Gastroesophageal sphincter (tissue), 4 donors: ENCODE measurements around the gene BMPR2. TPM values are rescaled to one million over a fixed set of nuclear protein-coding genes. Genes with fewer than 3 reads are reported as not detected.
"Not testable (repeated sequence)": the region's sequence is repeated elsewhere in the genome, so short reads cannot be mapped to it uniquely, and the experiment has no call there.

Experiments
- ATAC-seq: fragments of 150-250 bp; one replicate; pipeline ENCODE4 v1.9.1; 2016; ENCODE audit warnings: mild to moderate bottlenecking, moderate library complexity
- H3K27ac ChIP-seq, 4 donors: fragments of 200-600 bp; sonication (generic) in 3 of 4; 1 replicate in 3 of 4; 2 replicates in 1 of 4; pipeline ENCODE4 v1.5.1; 2016 to 2019
- H3K27me3 ChIP-seq: fragments of 200-600 bp; sonication (generic); one replicate; pipeline ENCODE4 v1.5.1; 2019
- H3K36me3 ChIP-seq, 2 donors: fragments of 200-600 bp; sonication (generic); one replicate each; pipeline ENCODE4 v1.5.1; 2019; ENCODE audit warnings: control low read depth in 1 of 2
- H3K4me1 ChIP-seq, 3 donors: fragments of 200-600 bp; sonication (generic); 1 replicate in 2 of 3; 2 replicates in 1 of 3; pipeline ENCODE4 v1.5.1; 2016 to 2019; ENCODE audit warnings: control low read depth in 2 of 3
- H3K4me3 ChIP-seq, 2 donors: fragments of 200-600 bp; sonication (generic); one replicate each; pipeline ENCODE4 v1.5.1; 2019; ENCODE audit warnings: mild to moderate bottlenecking in 1 of 2, moderate library complexity in 1 of 2
- H3K9me3 ChIP-seq, 3 donors: fragments of 200-600 bp; sonication (generic); one replicate each; pipeline ENCODE4 v1.5.1; 2017 to 2019; ENCODE audit warnings: control low read depth in 2 of 3
- EP300 ChIP-seq: sonication (generic); formaldehyde crosslinking; IDR thresholded peaks from one replicate; pipeline ENCODE4 v1.6.1; 2017; ENCODE audit warnings: antibody characterized with exemption, mild to moderate bottlenecking
- POLR2A ChIP-seq, 2 donors: fragments of 450-650 bp; IDR thresholded peaks; one replicate each; pipeline ENCODE4 v1.6.1; 2017; ENCODE audit warnings: antibody characterized with exemption in 2 of 2, mild to moderate bottlenecking in 2 of 2, moderate library complexity in 1 of 2
- POLR2AphosphoS5 ChIP-seq: sonication (generic); formaldehyde crosslinking; IDR thresholded peaks from one replicate; pipeline ENCODE4 v1.6.1; 2017; ENCODE audit warnings: antibody characterized with exemption
- WGBS, 2 donors: methylation state at CpG; one replicate each; pipeline ENCODE4 v1.1.5; 2018; ENCODE audit warnings: low coverage in 1 of 2; 5-methylcytosine and 5-hydroxymethylcytosine counted together
- total RNA-seq, 4 donors: library from RNA; depleted of rRNA; stranded (reverse); fragments of >200 nt; gene quantifications; one replicate each; pipeline ENCODE4 v1.1.0, GENCODE V29; 2016
- TF ChIP-seq, protein P1 (sequence below), 4 experiments: fragments of 200-600 bp in 2 of 4; fragments of 450-650 bp in 2 of 4; sonication (generic) in 1 of 4; IDR thresholded peaks; one replicate each; pipeline ENCODE4 v1.5.1; 2017 to 2019; ENCODE audit warnings: antibody characterized with exemption in 4 of 4, mild to moderate bottlenecking in 2 of 4, moderate library complexity in 2 of 4

The BMPR2 gene
- total RNA-seq, 4 donors from 2014 or later = 53.4 to 86.9 (median 70.0) TPM

DNA sequence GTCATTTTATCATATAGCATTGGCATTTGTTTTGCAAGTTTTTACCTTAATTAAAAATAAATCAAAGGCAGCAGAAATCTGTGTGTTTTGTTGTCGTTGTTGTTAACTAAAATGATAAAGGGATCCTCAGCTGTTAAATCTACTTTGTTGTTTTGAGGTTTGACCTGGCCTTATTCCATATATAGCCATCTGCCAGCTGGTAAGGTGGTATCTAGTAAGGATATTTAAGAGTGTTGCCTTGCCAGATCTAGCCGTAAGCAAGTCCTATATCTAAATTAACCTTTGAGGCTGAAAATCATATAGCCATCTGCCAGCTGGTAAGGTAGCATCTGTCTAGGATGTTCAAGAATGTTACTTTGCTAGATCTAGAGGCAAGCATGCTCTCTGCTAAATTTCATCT lies 56.6 kb downstream of the BMPR2 start:
- H3K4me3 ChIP-seq = no peak overlapping the region
- WGBS, 2 donors = 76 to 82% methylated on average over 2 of the region's 2 CpGs
- H3K9me3 ChIP-seq = no peaks in the 10 kb centered on the region
- TF ChIP-seq POLR2AphosphoS5 = no peak
- TF ChIP-seq, protein P1, sequence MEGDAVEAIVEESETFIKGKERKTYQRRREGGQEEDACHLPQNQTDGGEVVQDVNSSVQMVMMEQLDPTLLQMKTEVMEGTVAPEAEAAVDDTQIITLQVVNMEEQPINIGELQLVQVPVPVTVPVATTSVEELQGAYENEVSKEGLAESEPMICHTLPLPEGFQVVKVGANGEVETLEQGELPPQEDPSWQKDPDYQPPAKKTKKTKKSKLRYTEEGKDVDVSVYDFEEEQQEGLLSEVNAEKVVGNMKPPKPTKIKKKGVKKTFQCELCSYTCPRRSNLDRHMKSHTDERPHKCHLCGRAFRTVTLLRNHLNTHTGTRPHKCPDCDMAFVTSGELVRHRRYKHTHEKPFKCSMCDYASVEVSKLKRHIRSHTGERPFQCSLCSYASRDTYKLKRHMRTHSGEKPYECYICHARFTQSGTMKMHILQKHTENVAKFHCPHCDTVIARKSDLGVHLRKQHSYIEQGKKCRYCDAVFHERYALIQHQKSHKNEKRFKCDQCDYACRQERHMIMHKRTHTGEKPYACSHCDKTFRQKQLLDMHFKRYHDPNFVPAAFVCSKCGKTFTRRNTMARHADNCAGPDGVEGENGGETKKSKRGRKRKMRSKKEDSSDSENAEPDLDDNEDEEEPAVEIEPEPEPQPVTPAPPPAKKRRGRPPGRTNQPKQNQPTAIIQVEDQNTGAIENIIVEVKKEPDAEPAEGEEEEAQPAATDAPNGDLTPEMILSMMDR (IDR thresholded peaks at IDR 0.05) = no peak
- no peak for TF ChIP-seq POLR2A (IDR thresholded peaks at IDR 0.05)
- no peak for TF ChIP-seq EP300
- H3K4me1 ChIP-seq = peaks cover 11 to 91% (median 23%) of the 10 kb centered on the region in 3 donors
- H3K27ac ChIP-seq = peak overlapping the region in 1 of 4 donors; percentile 18
- H3K36me3 ChIP-seq = no peaks in the 10 kb centered on the region
- no peaks in the 10 kb centered on the region for H3K27me3 ChIP-seq
- no peak for ATAC-seq

DNA sequence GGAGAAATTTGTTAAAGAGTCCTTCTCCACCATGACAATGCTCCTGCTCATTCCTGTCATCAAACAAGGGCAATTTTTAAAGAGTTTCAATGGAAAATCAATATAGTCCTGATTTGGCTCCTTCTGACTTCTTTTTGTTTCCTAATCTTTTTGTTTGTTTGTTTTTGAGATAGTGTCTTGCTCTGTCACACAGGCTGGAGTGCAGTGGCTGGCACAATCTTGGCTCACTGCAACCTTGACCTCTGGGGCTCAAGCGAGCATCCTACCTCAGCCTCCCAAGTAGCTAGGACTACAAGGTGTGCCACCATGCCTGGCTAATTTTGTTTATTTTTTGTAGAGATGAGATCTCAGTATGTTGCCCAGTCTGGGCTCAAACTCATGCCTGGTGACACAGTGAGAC lies 58.3 kb downstream of the BMPR2 start:
- WGBS, 2 donors = 80% methylated on average over 1 of the region's 1 CpG; no CpG with 5 or more reads in 1 of the 2 donors
- H3K27me3 ChIP-seq = no peaks in the 10 kb centered on the region
- no peaks in the 10 kb centered on the region for H3K9me3 ChIP-seq
- no peak overlapping the region for H3K4me3 ChIP-seq
- no peak overlapping the region for H3K27ac ChIP-seq
- H3K4me1 ChIP-seq = peaks cover 11 to 74% (median 17%) of the 10 kb centered on the region in 3 donors
- no peaks in the 10 kb centered on the region for H3K36me3 ChIP-seq
- no peak for ATAC-seq
- TF ChIP-seq, protein P1 (IDR thresholded peaks at IDR 0.05) = no peak
- TF ChIP-seq POLR2A (IDR thresholded peaks at IDR 0.05) = no peak
- no peak for TF ChIP-seq POLR2AphosphoS5
- TF ChIP-seq EP300 = no peak

DNA sequence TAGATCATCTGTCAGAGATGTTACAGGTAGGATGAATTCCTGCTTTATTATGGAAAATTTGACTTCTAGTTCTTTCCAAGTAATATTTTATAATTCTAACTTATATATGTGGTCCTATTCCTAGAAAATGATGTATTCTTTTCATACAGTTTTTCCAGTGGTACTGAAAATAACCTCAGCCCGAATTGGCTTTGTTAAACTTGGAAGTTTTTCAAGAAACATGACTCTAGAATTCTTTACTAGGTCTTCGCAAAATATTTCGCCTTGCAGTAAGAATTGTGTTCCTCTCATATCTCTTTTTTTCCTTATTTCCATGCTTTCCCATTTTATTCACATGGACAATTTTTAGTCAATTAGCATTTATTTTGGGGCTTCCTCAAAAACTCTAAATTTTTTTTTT lies 60.5 kb downstream of the BMPR2 start:
- Histone ChIP-seq H3K27me3 (no peaks in the 10 kb centered on the region), H3K9me3 (no peaks in the 10 kb centered on the region), H3K27ac (peak overlapping the region in 3 of 4 donors; percentile 44 to 51 (median 50)), H3K4me3 (no peak overlapping the region), H3K36me3 (no peaks in the 10 kb centered on the region), H3K4me1 (peaks cover 6 to 54% (median 7%) of the 10 kb centered on the region in 3 donors)
- WGBS, 2 donors = 15 to 16% methylated on average over 3 of the region's 3 CpGs
- ATAC-seq = no peak
- TF ChIP-seq POLR2A (IDR thresholded peaks at IDR 0.05) (no peak), EP300 (no peak), POLR2AphosphoS5 (no peak)
- TF ChIP-seq, protein P1 (IDR thresholded peaks at IDR 0.05) = no peak

DNA sequence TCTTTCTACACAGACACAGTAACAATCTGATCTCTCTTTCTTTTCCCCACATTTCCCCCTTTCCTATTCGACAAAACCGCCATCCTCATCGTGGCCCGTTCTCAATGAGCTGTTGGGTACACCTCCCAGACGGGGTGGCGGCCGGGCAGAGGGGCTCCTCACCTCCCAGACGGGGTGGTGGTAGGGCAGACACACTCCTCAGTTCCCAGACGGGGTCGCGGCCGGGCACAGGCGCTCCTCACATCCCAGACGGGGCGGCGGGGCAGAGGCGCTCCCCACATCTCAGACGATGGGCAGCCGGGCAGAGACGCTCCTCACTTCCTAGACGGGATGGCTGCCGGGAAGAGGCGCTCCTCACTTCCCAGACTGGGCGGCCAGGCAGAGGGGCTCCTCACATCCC lies 64.0 kb downstream of the BMPR2 start:
- H3K36me3 ChIP-seq, ATAC-seq, H3K27me3 ChIP-seq, H3K27ac ChIP-seq, H3K9me3 ChIP-seq, H3K4me3 ChIP-seq: not testable (repeated sequence)
- WGBS, 2 donors = 92% methylated on average over 4 of the region's 24 CpGs; no CpG with 5 or more reads in 1 of the 2 donors
- peaks cover 0 to 24% (median 3%) of the 10 kb centered on the region in 3 donors for H3K4me1 ChIP-seq

DNA sequence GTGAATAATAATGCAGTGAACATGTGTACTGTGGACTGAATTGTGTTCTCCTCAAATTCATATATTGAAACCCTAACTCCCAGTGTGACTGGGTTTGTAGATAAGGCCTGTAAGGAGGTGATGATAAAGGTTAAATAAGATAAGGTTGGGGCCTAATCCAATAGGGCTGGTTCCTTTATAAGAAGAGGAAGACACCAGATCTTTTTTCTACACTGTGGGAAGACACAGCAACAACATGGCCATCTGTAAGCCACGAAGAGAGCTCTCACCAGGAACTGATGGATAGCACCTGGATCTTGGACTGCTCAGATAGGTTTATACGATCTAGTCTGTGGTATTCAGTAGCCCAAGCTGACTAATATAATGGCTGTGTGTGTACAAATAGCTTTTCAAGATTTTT lies 66.8 kb downstream of the BMPR2 start:
- Histone ChIP-seq H3K4me1 (no peaks in the 10 kb centered on the region), H3K36me3 (no peaks in the 10 kb centered on the region), H3K4me3 (no peak overlapping the region), H3K9me3 (no peaks in the 10 kb centered on the region), H3K27ac (no peak overlapping the region), H3K27me3 (no peaks in the 10 kb centered on the region)
- WGBS, 2 donors = 29 to 40% methylated on average over 2 of the region's 2 CpGs
- no peak for ATAC-seq
- TF ChIP-seq, protein P1 (IDR thresholded peaks at IDR 0.05) = no peak
- TF ChIP-seq POLR2AphosphoS5 (no peak), POLR2A (IDR thresholded peaks at IDR 0.05) (no peak), EP300 (no peak)
